Measurements from ENCODE around the gene SNAP47.

SNAP47 gene

DNA sequence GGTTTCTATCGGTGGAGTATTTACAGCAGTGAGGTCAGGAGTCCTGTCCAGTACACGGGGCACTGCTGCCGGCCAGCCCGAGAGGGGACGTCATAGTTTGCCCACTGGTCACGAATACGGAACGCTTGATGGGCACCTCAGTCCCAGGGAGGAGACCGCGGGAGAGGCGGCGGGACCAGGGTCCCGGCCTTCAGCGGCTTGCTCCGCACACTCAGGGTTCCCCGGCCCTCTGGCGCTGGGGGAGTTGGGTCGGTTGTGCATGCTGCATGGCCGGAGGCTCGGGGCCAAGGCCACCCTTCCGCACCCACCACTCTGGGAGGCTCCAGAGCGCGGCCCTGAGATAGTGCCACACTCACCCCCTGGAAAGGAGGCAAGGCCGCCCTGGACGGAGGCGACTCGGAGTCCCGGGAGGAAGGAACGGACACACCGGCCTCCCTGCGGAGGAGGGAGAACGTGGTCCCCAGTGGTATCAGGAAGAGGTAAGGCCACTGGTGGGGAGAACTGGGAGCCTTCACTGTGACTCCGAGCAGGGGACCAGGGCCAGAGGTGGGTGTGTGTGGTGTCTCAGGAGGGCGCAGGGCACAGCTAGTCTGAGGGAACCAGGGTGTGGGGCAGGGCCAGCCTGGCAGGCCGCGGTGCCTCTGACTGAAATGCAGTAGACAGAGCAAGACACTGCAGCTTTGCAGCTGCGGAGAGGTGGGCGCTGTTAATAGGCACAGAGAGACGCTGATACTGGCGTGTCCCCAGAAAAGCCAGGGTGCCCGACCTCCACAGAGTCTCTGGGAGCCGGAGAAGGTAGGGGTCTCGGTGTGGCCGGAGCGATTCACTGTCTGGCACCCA, 51.7 kb downstream of the SNAP47 start:
- DNase-seq, result no peak

- peak; percentile 95 to 96 for DNase-seq
These were observed 52.5 kb downstream of the SNAP47 start for GRCh38 chr1:227787513-227788270.

DNA sequence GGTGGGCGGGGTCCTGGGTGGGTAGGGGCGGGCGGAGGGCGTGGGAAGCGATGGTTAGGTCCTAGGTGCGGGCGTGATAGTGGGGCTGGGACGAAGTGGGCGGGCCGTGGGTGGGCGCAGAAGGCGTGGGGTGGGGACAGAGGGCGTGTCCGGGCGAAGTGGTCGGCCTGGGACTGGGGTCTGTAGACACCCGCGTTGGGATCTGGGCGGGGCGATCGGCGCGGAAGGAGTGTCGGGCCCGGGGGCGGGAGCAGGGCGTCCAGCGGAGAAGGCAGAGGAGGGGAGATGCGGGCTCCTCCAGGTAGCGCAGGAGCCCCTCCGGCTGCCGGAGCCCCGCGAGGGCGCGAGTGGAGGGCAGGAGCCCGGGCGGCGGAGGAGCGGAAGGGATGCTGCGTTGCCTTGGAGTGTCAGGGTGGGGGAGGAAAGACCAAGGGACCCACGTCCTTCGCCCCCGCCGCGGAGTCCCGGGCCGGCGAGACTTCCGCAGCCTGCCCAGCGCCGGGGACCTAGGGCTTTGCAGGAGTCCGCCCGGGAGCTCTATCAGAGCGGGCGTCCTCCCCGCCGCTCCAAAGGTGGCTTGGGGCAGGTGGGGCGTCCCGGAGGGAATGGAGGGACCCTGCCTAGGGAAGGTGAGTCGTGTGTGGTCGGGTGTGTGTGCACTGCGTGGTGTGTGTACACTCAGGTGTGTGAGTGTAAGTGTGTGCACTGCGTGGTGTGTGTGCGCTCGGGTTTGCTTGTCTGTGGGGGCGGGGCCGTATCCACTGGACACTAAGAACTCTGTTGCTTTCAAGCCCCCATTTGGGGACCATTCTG, 53.2 kb downstream of the SNAP47 start:
- DNase-seq, result no peak

GRCh38 chr1:227789084-227790033, 54.1 kb downstream of the SNAP47 start:
- no peak for DNase-seq

- DNase-seq, result no peak
These were observed 54.8 kb downstream of the SNAP47 start for GRCh38 chr1:227790034-227790400.

- no peak for DNase-seq
These were observed 55.6 kb downstream of the SNAP47 start for GRCh38 chr1:227790868-227791267.

- DNase-seq, result no peak
These were observed 56.3 kb downstream of the SNAP47 start for GRCh38 chr1:227791425-227792143.

DNA sequence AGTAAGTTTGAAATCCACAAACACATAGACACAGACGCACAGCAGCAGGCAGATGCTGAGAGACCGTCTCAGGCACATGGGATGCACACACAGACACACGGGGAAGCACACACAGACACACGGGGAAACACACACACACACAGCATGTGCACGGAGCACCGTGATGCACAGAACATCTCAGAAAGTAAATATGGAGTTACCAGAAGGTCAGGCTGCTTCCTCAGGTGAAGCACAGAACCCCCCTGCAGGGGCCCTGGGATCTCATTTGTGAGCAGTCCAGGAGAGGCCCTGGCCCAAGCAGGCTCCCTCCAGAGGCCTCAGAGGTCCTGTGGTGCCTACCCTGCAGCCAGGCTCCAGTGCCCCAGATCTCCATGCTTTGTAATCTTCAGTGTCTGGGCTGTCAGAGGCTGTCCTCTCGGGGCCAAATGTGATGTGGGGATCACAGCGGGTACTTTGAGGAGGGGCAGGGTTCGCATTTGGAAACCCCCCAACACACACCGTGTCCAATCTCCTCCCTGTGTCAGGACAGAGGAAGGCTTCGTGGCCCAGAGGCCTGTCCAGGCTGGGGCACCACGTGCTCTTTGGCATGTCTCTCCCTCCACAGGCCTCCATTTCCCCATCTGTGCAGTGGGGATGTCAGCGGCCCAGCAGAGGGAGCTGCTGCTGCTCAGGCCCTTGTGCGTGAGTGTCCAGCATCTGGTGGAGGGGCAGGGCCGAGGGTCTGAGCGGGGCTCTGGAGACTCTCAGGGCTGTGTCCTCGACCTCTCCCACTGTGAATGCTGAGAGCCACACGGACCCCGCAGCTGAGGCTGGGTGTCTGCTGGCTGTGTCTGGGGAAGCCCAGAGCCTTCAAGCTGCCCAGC, 57.2 kb downstream of the SNAP47 start:
- DNase-seq, result no peak

- DNase-seq, result no peak
These were observed 58.1 kb downstream of the SNAP47 start for GRCh38 chr1:227793079-227793947.

GRCh38 chr1:227793948-227794816, 58.9 kb downstream of the SNAP47 start:
- DNase-seq, result no peak

DNA sequence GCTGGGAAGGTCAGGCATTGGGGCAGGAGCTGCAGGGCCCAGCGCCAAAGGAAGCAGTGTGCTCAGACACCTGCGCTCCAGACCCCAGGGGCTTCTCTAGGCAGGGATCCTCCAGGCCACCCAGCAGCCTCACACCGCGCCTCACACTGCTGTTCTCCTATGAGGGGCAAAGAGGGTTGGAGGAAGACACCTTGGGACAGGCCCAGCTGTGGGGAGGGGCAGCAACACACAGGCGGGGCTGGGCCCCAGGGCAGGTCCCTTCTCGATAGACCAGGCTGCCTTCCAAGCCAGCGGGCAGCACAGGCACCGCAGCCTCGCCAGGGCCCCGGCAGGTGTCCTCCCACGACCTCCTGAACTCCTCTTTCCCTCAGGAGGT, 59.6 kb downstream of the SNAP47 start:
- DNase-seq, result no peak

- DNase-seq, result no peak
These were observed 60.5 kb downstream of the SNAP47 start for GRCh38 chr1:227795732-227796131.

DNA sequence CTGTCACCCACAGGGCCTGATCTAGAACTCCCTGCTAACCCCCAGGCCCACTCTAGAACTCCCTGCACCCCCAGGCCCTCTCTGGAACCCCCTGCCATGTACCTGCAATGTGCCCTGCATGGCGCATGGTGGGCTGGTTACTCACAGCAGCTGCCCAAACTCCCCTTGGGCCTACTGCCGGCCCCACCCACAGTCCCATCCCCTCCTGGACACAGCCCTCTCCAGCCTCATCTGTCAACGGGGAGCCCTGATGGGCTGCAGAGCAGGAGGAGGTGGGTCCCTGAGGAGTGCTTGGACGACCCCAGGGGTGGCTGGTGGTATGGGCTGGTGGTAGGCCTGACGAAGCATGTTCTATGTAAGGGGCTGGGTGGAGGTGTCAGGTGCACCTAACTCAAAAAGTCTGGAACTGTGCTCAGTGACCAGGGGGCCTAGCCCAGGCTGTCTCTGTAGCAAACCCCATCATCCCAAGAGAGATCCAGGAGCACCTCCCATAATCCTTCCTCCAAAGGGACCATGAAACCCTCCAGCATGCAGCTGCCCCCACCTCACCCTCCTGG, 61.2 kb downstream of the SNAP47 start:
- no peak for DNase-seq

GRCh38 chr1:227797144-227797543, 61.9 kb downstream of the SNAP47 start:
- no peak for DNase-seq

DNA sequence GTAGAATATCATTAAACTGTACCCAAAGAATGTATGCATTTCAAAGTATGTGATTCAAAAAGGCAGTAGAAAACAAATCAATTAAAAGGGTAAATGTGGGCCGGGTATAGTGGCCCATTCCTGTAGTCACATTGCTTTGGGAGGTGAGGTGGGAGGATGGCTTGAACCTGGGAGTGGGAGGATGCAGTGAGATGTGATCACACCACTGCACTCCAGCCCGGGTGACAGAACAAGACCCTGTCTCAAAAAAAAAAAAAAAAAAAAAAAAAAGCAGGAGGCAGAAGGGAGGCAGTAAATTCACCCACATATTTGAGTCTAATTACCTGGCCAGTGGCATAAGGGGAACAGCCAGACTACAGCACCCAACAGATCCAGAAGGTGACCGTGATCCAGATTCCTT, 62.4 kb downstream of the SNAP47 start:
- DNase-seq, result no peak

DNA sequence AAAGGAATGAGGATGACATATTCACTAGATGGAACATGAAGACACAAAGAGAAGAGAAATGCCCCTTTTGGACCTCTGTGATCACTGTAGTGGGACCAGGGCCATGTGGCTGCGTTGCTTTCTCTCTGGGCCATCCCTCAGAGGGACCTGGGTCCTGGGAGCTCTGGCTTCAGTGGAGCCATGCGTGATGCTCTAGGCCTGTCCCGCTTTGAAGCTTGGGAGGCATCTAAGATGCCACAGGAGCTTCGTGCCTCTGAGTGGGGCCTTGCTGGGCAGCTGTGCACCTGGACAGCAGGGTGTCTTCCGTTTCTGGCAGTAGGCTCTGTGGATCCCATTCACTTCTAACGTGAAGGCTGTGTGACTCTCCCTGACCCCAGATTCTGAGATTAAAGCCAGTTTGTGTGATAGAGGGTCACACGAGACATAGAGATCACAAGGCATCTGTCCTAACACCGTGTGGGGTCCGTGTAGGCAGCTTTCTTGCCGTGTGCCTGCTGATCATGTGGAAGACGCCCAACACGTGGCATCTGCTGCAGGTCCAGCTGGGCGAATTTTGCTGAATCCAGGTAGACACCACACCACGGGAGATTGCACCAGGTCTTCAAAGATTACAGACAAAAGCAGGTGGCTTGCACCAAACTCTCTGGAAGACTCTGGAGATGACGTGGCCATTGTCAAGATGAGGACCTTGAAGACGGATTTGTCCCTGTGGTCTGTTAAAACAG, 63.0 kb downstream of the SNAP47 start:
- DNase-seq, result no peak

DNA sequence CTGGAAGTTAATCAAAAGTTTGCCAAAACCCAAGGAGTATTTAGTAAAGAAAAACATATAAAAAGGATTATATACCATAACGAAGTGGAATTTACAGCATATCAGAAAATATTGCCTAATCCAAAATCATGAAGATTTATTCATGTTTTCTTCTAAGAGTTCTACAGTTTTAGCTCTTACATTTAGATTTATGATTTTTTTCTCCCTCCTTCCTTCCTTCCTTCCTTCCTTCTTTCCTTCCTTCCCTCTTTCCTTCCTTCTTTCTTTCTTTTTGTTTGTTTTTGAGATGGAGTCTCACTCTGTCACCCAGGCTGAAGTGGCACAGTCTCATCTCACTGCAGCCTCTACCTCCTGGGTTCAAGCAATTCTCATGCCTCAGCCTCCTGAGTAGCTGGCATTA, 64.5 kb downstream of the SNAP47 start:
- DNase-seq, result no peak

DNA sequence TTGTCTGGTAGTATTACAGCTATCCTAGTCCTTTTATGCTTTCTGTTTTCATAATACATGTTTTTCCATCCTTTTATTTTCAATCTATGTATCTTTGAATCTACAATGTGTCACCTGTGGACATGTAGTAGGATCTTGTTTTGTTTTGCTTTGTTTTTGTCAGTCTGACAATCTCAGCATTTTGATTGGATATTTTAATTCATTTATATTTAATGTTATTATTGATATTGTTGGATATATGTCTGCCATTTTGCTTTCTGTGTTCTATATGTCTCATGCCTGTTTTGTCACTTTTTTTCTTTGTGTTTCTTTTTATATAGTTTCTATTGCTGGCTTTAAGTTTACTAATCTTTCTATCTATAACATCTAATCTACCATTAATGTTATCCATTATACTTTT, 68.7 kb downstream of the SNAP47 start:
- DNase-seq, result no peak

All from activated CD4-positive, alpha-beta T cell treated with anti-CD3 and anti-CD28 coated beads for 4 hours (primary cell).